HCT116 (cell line): ENCODE results near the gene GEMIN5. TPM values are rescaled to one million over a fixed set of nuclear protein-coding genes. Genes with fewer than 3 reads are reported as not detected.
"Not testable (repeated sequence)": the region's sequence is repeated elsewhere in the genome, so short reads cannot be mapped to it uniquely, and the experiment has no call there.

Experiments
- ATAC-seq: fragments of 200-7000 bp; cut with Tn5 transposase; 2 replicates; pipeline ENCODE4 v1.9.1; 2020; ENCODE audit warnings: mild to moderate bottlenecking, moderate library complexity
- BruUV-seq: library from RNA; stranded (reverse); fragments of 400-500 nt; replicated peaks from 2 replicates; lab custom pipeline; 2021; lab: Mats Ljungman, UMichigan
- CTCF ChIA-PET: fragments of 300-600 bp; sonication (Branson Sonifier 250); formaldehyde crosslinking; loops from one replicate; lab custom pipeline; 2021; ENCODE audit warnings: antibody characterized with exemption; lab: Charles Lee
- POLR2A ChIA-PET: fragments of 300-600, 350-600 bp; sonication (Branson Sonifier 250); formaldehyde crosslinking; loops from one replicate; lab custom pipeline; 2021; ENCODE audit warnings: antibody characterized with exemption; lab: Charles Lee
- RAD21 ChIA-PET, 2 experiments: fragments of 300-600 bp; sonication (Branson Sonifier 250); formaldehyde crosslinking; loops; one replicate each; lab custom pipeline; 2023; ENCODE audit warnings: low total read pairs in 2 of 2; ENCODE audit not compliant: uncharacterized antibody in 2 of 2, unreplicated experiment in 2 of 2, low non-redundant PET in 1 of 2; lab: Charles Lee
- DNase-seq: peaks from one replicate; pipeline ENCODE4 v3.0.0-alpha.2; 2010; ENCODE audit warnings: low read depth, low spot score
- H2AFZ ChIP-seq: fragments of 200-600 bp; shearing (Covaris generic), sonication (generic); 2 replicates; pipeline ENCODE4 v1.6.1; 2017; ENCODE audit warnings: low read depth, mixed run types, mixed read lengths, antibody characterized with exemption, low read length; ENCODE audit not compliant: poor library complexity, severe bottlenecking
- H3K27ac ChIP-seq: 2 replicates; pipeline ENCODE4 v1.5.1; 2012; ENCODE audit warnings: low read depth, low read length
- H3K27me3 ChIP-seq: fragments of 200-600 bp; sonication (generic); 2 replicates; pipeline ENCODE4 v1.6.1; 2016; ENCODE audit warnings: mixed run types, low read length, mixed read lengths; ENCODE audit not compliant: insufficient read depth
- H3K36me3 ChIP-seq, 2 experiments: fragments of 200-500 bp in 1 of 2; fragments of 200-600 bp in 1 of 2; sonication (Bioruptor generic) in 1 of 2; sonication (generic) in 1 of 2; 2 replicates each; pipeline versions ENCODE4 v1.5.1 to v1.6.1; 2014 to 2016; ENCODE audit warnings: low read length in 2 of 2, inconsistent platforms in 1 of 2, mixed read lengths in 1 of 2, mixed run types in 1 of 2; ENCODE audit not compliant: insufficient read depth in 2 of 2, control insufficient read depth in 1 of 2
- H3K4me1 ChIP-seq, 2 experiments: fragments of 200-600 bp in 1 of 2; sonication (generic) in 1 of 2; 2 replicates each; pipeline versions ENCODE4 v1.5.1 to v1.6.1; 2012 to 2017; ENCODE audit warnings: low read length in 2 of 2, inconsistent platforms in 1 of 2, mild to moderate bottlenecking in 1 of 2, mixed read lengths in 1 of 2, mixed run types in 1 of 2, moderate library complexity in 1 of 2; ENCODE audit not compliant: insufficient read depth in 2 of 2, control insufficient read depth in 1 of 2
- H3K4me2 ChIP-seq: fragments of 200-600 bp; sonication (generic); 2 replicates; pipeline ENCODE4 v1.6.1; 2017; ENCODE audit warnings: mixed run types, low read length, mixed read lengths
- H3K4me3 ChIP-seq, 2 experiments: fragments of 200-600 bp in 1 of 2; sonication (generic) in 1 of 2; replicated peaks in 1 of 2; 2 replicates each; pipeline ENCODE4 v1.5.1; 2011 to 2016; ENCODE audit warnings: low read length in 2 of 2, control low read depth in 1 of 2, low read depth in 1 of 2, mild to moderate bottlenecking in 1 of 2, mixed read lengths in 1 of 2, mixed run types in 1 of 2
- H3K79me2 ChIP-seq: fragments of 200-600 bp; sonication (generic); 2 replicates; pipeline ENCODE4 v1.6.1; 2017; ENCODE audit warnings: mild to moderate bottlenecking, mixed run types, low read length, moderate library complexity, mixed read lengths; ENCODE audit not compliant: insufficient read depth
- H3K9ac ChIP-seq: fragments of 200-600 bp; sonication (generic); 2 replicates; pipeline ENCODE4 v1.6.1; 2016; ENCODE audit warnings: low read length, mixed read lengths
- H3K9me2 ChIP-seq: fragments of 200-600 bp; sonication (generic), shearing (Covaris generic); 2 replicates; pipeline ENCODE4 v1.6.1; 2017; ENCODE audit warnings: mixed run types, mild to moderate bottlenecking, moderate library complexity; ENCODE audit not compliant: insufficient read depth
- H3K9me3 ChIP-seq, 2 experiments: fragments of 200-500 bp in 1 of 2; fragments of 200-600 bp in 1 of 2; sonication (Bioruptor generic) in 1 of 2; sonication (generic) in 1 of 2; 2 replicates each; pipeline ENCODE4 v1.6.1; 2014 to 2017; ENCODE audit warnings: low read length in 2 of 2, mixed read lengths in 2 of 2, inconsistent platforms in 1 of 2, low read depth in 1 of 2, mild to moderate bottlenecking in 1 of 2, mixed run types in 1 of 2, moderate library complexity in 1 of 2; ENCODE audit not compliant: control insufficient read depth in 1 of 2, insufficient read depth in 1 of 2
- H4K20me1 ChIP-seq: fragments of 200-600 bp; sonication (generic), shearing (Covaris generic); 2 replicates; pipeline ENCODE4 v1.6.1; 2017; ENCODE audit warnings: mixed run types, mild to moderate bottlenecking, moderate library complexity; ENCODE audit not compliant: insufficient read depth
- CTCF ChIP-seq, 3 experiments: fragments of 200-600 bp in 1 of 3; sonication (generic) in 1 of 3; IDR thresholded peaks in 2 of 3; conservative IDR thresholded peaks in 1 of 3; 2 replicates each; pipeline ENCODE4 v1.5.1; 2012 to 2017; ENCODE audit warnings: low read depth in 2 of 3, low read length in 2 of 3, antibody characterized with exemption in 1 of 3, borderline replicate concordance in 1 of 3, control low read depth in 1 of 3, mild to moderate bottlenecking in 1 of 3, mixed read lengths in 1 of 3, mixed run types in 1 of 3, moderate library complexity in 1 of 3; ENCODE audit not compliant: insufficient read depth in 1 of 3
- RAD21 ChIP-seq: IDR thresholded peaks from 2 replicates; pipeline ENCODE4 v1.6.1; 2012; ENCODE audit warnings: low read depth, mild to moderate bottlenecking
- SIN3A ChIP-seq: IDR thresholded peaks from 2 replicates; pipeline ENCODE4 v1.6.1; 2012; ENCODE audit warnings: low read depth
- intact Hi-C: fragments of 100-400 bp; cut with micrococcal nuclease; formaldehyde crosslinking; loops from 2 replicates; pipeline ENCODE4 v1.10.0; 2022
- total RNA-seq: library from RNA; stranded (reverse); gene quantifications from one replicate; pipeline ENCODE4 v1.2.1, GENCODE V29; 2021; ENCODE audit not compliant: unreplicated experiment

Gene GEMIN5
- total RNA-seq, 1 experiment from 2014 or later = 35.9 TPM

DNA sequence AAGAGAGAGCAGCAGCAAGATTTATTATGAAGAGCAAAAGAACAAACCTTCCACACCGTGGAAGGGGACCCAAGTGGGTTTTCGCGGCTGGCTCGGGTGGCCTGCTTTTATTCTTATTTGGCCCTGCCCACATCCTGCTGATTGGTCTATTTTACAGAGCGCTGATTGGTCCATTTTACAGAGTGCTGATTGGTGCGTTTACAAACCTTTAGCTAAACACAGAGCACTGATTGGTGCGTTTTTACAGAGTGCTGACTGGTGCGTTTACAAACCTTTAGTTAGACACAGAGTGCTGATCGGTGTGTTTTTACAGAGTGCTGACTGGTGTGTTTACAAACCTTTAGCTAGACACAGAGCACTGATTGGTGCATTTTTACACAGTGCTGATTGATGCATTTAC is 38.1 kb upstream of the GEMIN5 start:
- H2AFZ ChIP-seq, CTCF ChIA-PET, H3K4me1 ChIP-seq, H4K20me1 ChIP-seq, ATAC-seq, POLR2A ChIA-PET, RAD21 ChIA-PET, H3K9ac ChIP-seq, DNase-seq, H3K27ac ChIP-seq, H3K27me3 ChIP-seq, H3K4me3 ChIP-seq, BruUV-seq, H3K9me3 ChIP-seq, H3K36me3 ChIP-seq, H3K9me2 ChIP-seq, H3K79me2 ChIP-seq, H3K4me2 ChIP-seq: not testable (repeated sequence)
- intact Hi-C loops = loop anchor here (10.0 kb wide), 1 partner anchor 1849 kb away; no protein-coding TSS in a partner anchor

DNA sequence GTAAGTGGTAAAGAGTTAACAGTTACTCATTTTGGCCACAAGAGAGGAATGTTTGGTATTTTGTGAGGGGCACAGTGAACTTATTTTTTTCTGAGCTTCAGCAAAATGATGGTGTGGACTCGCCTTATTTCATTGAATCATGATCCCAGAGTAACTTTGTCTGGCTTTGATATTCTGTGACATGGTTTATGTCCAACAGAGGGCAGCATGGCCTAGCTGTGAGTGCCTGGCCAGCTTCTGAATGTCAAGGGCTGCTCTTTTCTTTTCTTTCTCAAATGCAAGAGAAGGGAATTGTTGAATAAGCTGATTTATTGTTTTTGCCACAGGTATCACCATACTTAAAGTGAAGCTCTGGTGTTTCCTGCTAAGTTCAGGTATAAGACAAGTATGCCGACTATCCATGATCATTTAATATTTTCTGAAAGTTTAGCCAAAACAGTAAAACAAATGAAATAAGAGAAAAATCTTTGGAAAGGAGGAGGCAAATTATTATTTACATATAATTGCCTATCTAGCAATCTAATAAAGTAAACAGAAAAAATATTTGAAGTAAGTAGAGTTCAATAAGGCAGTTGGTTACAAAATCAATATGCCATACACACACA is 34.6 kb upstream of the GEMIN5 start:
- ChIA-PET RAD21 (interaction anchor here (0.6 to 2.3 kb wide), 3 partner anchors 31 to 55 kb away, joined by 3 to 8 read pairs (median 5); no protein-coding TSS in a partner anchor), POLR2A (interaction anchor here (0.9 kb wide), 1 partner anchor 30 kb away, joined by 4 read pairs; no protein-coding TSS in a partner anchor), CTCF (interaction anchor here (0.6 to 3.1 kb wide), 12 partner anchors 11 to 333 kb away, joined by 3 to 38 read pairs (median 6); no protein-coding TSS in a partner anchor)
- H3K9me3 ChIP-seq = no peaks in the 10 kb centered on the region
- intact Hi-C loops = loop anchor here (1.0 to 10.0 kb wide), 3 partner anchors 32 to 1852 kb away; no protein-coding TSS in a partner anchor
- H3K4me2 ChIP-seq = no peak overlapping the region
- H3K27me3 ChIP-seq = no peaks in the 10 kb centered on the region
- peak; percentile 35 for DNase-seq
- TF ChIP-seq SIN3A (no peak), CTCF (IDR thresholded peaks at IDR 0.05 in 2 of 3, conservative IDR thresholded peaks at IDR 0.05 in 1 of 3; ENCODE audit: borderline replicate concordance in 1 of 3, insufficient read depth in 1 of 3, low read depth in 2 of 3, low read length in 2 of 3) (peak; percentile 64 to 73 (median 64); a peak in 5 of 6 replicates), RAD21 (peak; percentile 76)
- peaks cover 4% of the 10 kb centered on the region; the same call in 1 of the 2 replicates for H4K20me1 ChIP-seq
- BruUV-seq = no TSS peak
- peak; percentile 82 for ATAC-seq
- no peak overlapping the region for H3K4me3 ChIP-seq
- peaks cover 0 to 6% of the 10 kb centered on the region in 2 experiments; a peak in 1 of 4 replicates for H3K36me3 ChIP-seq
- H3K27ac ChIP-seq = no peak overlapping the region
- no peaks in the 10 kb centered on the region for H3K79me2 ChIP-seq
- no peak overlapping the region for H2AFZ ChIP-seq
- H3K9ac ChIP-seq = no peak overlapping the region
- no peaks in the 10 kb centered on the region for H3K9me2 ChIP-seq
- no peaks in the 10 kb centered on the region for H3K4me1 ChIP-seq
